ENCODE results near the gene LATS2.

The LATS2 gene

GRCh38 chr13:20980899-20981298, 80.5 kb downstream of the LATS2 start:
- no peak for DNase-seq (ENCODE audit: low read depth)
- TF ChIP-seq, protein P1, sequence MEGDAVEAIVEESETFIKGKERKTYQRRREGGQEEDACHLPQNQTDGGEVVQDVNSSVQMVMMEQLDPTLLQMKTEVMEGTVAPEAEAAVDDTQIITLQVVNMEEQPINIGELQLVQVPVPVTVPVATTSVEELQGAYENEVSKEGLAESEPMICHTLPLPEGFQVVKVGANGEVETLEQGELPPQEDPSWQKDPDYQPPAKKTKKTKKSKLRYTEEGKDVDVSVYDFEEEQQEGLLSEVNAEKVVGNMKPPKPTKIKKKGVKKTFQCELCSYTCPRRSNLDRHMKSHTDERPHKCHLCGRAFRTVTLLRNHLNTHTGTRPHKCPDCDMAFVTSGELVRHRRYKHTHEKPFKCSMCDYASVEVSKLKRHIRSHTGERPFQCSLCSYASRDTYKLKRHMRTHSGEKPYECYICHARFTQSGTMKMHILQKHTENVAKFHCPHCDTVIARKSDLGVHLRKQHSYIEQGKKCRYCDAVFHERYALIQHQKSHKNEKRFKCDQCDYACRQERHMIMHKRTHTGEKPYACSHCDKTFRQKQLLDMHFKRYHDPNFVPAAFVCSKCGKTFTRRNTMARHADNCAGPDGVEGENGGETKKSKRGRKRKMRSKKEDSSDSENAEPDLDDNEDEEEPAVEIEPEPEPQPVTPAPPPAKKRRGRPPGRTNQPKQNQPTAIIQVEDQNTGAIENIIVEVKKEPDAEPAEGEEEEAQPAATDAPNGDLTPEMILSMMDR (IDR thresholded peaks at IDR 0.05; ENCODE audit: low read depth, low read length, missing control alignments), result no peak
- in situ Hi-C loops (cut with HindIII; ENCODE audit: low sequenced_read_pairs), result no loop called here
- no peak overlapping the region for H3K4me3 ChIP-seq (ENCODE audit: low read depth, low read length)

GRCh38 chr13:20980430-20980829, 81.0 kb downstream of the LATS2 start:
- TF ChIP-seq, protein P1 (IDR thresholded peaks at IDR 0.05; ENCODE audit: low read depth, low read length, missing control alignments), result no peak
- no peak overlapping the region for H3K4me3 ChIP-seq (ENCODE audit: low read depth, low read length)
- DNase-seq (ENCODE audit: low read depth), result no peak
- in situ Hi-C loops (cut with HindIII; ENCODE audit: low sequenced_read_pairs), result no loop called here

- TF ChIP-seq, protein P1 (IDR thresholded peaks at IDR 0.05; ENCODE audit: low read depth, low read length, missing control alignments), result no peak
- H3K4me3 ChIP-seq (ENCODE audit: low read depth, low read length), result no peak overlapping the region
- DNase-seq (ENCODE audit: low read depth), result no peak
- in situ Hi-C loops (cut with HindIII; ENCODE audit: low sequenced_read_pairs), result no loop called here
Measured at GRCh38 chr13:20977394-20977793, 84.0 kb downstream of the LATS2 start.

GRCh38 chr13:20974981-20975585, 86.3 kb downstream of the LATS2 start:
- no peak overlapping the region for H3K4me3 ChIP-seq (ENCODE audit: low read depth, low read length)
- TF ChIP-seq, protein P1 (IDR thresholded peaks at IDR 0.05; ENCODE audit: low read depth, low read length, missing control alignments), result no peak
- no peak for DNase-seq (ENCODE audit: low read depth)
- in situ Hi-C loops (cut with HindIII; ENCODE audit: low sequenced_read_pairs), result no loop called here

DNA sequence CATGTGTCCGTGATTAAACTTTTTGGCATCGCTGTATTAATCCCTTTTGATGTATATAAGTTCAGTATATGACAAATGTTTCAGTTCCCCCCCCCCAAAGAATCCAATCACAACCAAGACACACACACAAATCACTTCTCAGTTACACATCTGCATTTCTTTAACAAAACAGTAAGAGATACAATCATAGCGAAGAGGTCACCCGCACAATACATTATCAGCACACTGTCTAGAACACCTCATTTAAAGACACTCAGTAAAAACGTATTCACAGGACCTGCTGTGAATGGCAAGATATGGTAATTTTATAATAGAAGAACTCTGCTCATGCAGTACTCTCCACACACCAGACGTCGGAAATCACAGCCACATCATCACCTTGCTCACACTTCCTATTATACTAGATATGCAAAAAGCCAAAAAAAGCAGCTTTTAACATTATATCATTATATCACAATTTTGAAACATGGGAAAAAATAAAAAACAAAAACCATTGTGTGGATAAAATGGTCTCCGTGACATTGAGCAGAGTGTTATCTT, 87.4 kb downstream of the LATS2 start:
- in situ Hi-C loops (cut with HindIII; ENCODE audit: low sequenced_read_pairs), result no loop called here
- DNase-seq (ENCODE audit: low read depth), result no peak
- TF ChIP-seq, protein P1 (IDR thresholded peaks at IDR 0.05; ENCODE audit: low read depth, low read length, missing control alignments), result no peak

DNA sequence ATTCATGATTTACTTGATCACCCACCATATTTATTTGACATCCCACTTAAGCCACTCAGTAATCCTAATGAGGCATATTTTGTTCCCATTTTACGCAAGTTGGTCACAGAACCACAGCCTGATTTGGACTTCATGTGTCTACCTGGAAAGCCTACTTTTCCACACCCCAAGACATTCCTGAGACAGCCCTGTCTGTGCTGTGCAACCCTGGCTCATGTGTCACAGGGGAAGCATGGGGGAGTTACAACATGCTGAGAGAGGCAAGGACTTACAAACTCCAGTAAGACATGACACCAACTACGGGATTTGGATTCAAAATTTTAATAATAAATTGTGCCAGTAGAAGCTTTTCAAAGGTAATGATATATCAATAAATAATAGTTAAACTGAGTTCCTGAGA, 88.7 kb downstream of the LATS2 start:
- no peak overlapping the region for H3K4me3 ChIP-seq (ENCODE audit: low read depth, low read length)
- TF ChIP-seq, protein P1 (IDR thresholded peaks at IDR 0.05; ENCODE audit: low read depth, low read length, missing control alignments), result no peak
- no peak for DNase-seq (ENCODE audit: low read depth)
- in situ Hi-C loops (cut with HindIII; ENCODE audit: low sequenced_read_pairs), result no loop called here

More for the DNA sequence above, 87.4 kb downstream of the LATS2 start:
- no peak overlapping the region for H3K4me3 ChIP-seq (ENCODE audit: low read depth, low read length)

Measured in astrocyte of the cerebellum (primary cell).